ENCODE measurements around the gene ARAP2. TPM values are rescaled to one million over a fixed set of nuclear protein-coding genes. Genes with fewer than 3 reads are reported as not detected.

The ARAP2 gene
- total RNA-seq, 6 experiments from 2014 or later, result 6.4 to 15.4 (median 10.2) TPM

DNA sequence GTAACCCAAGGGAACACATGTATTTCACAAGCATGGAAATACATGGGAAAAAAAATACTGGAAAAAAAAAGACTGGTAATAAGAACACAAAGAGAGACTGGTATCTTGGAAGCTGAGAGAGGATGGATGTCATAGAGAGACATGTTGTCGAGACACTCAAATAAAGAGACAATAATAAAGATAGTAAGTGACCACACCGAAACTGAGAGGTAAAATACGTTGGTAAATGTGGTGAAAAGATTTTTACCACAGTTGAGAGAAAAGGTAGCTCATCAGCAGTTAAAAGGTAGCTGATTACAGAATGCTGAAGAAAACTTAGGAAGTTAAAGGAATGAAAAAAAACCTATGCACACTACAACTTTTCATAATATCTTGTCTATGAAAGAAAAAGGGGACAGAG, 81.1 kb downstream of the ARAP2 start:
- TF ChIP-seq, protein P1, sequence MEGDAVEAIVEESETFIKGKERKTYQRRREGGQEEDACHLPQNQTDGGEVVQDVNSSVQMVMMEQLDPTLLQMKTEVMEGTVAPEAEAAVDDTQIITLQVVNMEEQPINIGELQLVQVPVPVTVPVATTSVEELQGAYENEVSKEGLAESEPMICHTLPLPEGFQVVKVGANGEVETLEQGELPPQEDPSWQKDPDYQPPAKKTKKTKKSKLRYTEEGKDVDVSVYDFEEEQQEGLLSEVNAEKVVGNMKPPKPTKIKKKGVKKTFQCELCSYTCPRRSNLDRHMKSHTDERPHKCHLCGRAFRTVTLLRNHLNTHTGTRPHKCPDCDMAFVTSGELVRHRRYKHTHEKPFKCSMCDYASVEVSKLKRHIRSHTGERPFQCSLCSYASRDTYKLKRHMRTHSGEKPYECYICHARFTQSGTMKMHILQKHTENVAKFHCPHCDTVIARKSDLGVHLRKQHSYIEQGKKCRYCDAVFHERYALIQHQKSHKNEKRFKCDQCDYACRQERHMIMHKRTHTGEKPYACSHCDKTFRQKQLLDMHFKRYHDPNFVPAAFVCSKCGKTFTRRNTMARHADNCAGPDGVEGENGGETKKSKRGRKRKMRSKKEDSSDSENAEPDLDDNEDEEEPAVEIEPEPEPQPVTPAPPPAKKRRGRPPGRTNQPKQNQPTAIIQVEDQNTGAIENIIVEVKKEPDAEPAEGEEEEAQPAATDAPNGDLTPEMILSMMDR (IDR thresholded peaks at IDR 0.05), result no peak
- no peak for TF ChIP-seq POLR2A (IDR thresholded peaks at IDR 0.05)
- Histone ChIP-seq H3K36me3 (peaks cover 0 to 20% (median 2%) of the 10 kb centered on the region in 4 donors), H3K4me3 (no peak overlapping the region), H3K4me1 (no peaks in the 10 kb centered on the region), H3K27ac (no peak overlapping the region), H3K9me3 (no peaks in the 10 kb centered on the region), H3K27me3 (no peaks in the 10 kb centered on the region)
- 81% methylated on average over 2 of the region's 3 CpGs for WGBS (ENCODE audit: insufficient coverage, low coverage, low lambda C conversion rate, missing lambda C conversion rate)
- intact Hi-C loops (cut with DNase I), result no loop called here
- DNase-seq, result no peak
- no peak for ATAC-seq

DNA sequence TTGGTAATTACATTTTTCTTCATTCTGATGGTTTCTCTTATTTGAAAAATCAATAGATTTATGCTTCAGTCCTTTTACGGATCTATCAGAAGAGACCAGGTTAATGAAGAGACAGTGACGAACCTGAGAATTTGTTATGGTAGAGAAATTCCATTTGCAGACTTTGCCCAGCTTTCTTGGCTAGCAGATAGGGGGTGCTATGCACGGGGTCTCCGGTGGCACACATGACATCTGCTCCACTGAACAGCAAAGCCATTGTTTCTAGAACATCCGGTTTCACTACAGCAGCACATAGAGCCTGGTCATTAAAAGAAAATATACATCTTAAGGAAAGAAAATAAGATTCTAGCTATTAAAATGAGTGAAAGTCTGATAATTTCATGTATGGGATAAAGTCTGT, 85.1 kb downstream of the ARAP2 start:
- no peak overlapping the region for H3K27ac ChIP-seq
- peaks cover 0 to 19% (median 2%) of the 10 kb centered on the region in 4 donors for H3K36me3 ChIP-seq
- TF ChIP-seq, protein P1 (IDR thresholded peaks at IDR 0.05), result no peak
- no peak for TF ChIP-seq POLR2A (IDR thresholded peaks at IDR 0.05)
- WGBS (ENCODE audit: insufficient coverage, low coverage, low lambda C conversion rate, missing lambda C conversion rate), result 90% methylated on average over 5 of the region's 5 CpGs
- H3K9me3 ChIP-seq, result no peaks in the 10 kb centered on the region
- DNase-seq, result no peak
- intact Hi-C loops (cut with DNase I), result no loop called here
- no peak for ATAC-seq
- no peaks in the 10 kb centered on the region for H3K4me1 ChIP-seq
- H3K4me3 ChIP-seq, result no peak overlapping the region
- no peaks in the 10 kb centered on the region for H3K27me3 ChIP-seq

DNA sequence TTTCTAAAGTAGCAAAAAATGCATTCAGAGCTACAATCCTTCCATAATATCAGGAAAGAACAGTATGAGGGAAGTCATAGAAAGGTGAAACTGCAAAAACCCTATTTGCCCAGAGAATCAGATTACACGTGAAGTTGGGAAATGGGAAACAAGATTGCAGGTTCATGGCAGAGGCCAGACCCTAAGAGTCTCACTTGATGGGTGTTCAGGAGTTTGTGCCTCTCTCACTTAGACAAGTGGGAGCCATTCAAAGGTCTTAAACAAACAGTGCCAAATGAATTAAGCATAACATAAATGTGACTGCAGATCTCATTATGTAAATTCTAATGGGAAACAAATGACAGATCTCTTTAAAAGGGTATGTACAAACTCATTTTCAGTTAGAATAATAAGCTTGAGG, 91.6 kb downstream of the ARAP2 start:
- Histone ChIP-seq H3K9me3 (no peaks in the 10 kb centered on the region), H3K36me3 (peaks cover 0 to under 1% (median 0%) of the 10 kb centered on the region in 4 donors), H3K27me3 (no peaks in the 10 kb centered on the region), H3K4me1 (no peaks in the 10 kb centered on the region), H3K27ac (no peak overlapping the region), H3K4me3 (no peak overlapping the region)
- intact Hi-C loops (cut with DNase I), result no loop called here
- TF ChIP-seq POLR2A (IDR thresholded peaks at IDR 0.05), result no peak
- TF ChIP-seq, protein P1 (IDR thresholded peaks at IDR 0.05), result no peak
- ATAC-seq (no peak), DNase-seq (no peak)
- 33% methylated on average over 1 of the region's 1 CpG for WGBS (ENCODE audit: insufficient coverage, low coverage, low lambda C conversion rate, missing lambda C conversion rate)

DNA sequence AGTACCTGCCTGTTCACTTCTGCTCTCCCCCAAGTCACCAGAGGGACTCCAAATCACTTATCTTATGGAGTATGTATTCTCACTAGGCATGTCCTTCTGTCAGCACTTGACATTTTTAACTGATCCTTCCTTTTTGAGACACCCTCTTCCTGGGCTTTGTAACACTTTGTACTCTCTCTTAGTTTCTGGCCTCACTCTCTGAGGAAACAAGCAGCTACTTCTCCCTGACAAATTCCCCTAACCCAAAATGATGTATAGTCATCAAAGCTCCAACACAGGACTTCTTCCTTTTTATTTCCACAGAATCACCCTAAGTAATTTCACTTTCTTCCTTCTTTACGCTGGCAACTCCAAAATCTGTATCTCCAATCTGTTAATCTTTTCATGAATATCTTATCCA, 101.8 kb downstream of the ARAP2 start:
- H3K4me1 ChIP-seq, result no peaks in the 10 kb centered on the region
- ATAC-seq (peak in 2 of 4 donors; percentile 32 to 40), DNase-seq (no peak)
- no peaks in the 10 kb centered on the region for H3K27me3 ChIP-seq
- peaks cover 0 to 4% (median 0%) of the 10 kb centered on the region in 4 donors for H3K36me3 ChIP-seq
- no peak overlapping the region for H3K27ac ChIP-seq
- H3K9me3 ChIP-seq, result no peaks in the 10 kb centered on the region
- TF ChIP-seq, protein P1 (IDR thresholded peaks at IDR 0.05), result no peak
- WGBS (ENCODE audit: insufficient coverage, low coverage, low lambda C conversion rate, missing lambda C conversion rate), result 90% methylated on average over 1 of the region's 1 CpG
- no peak overlapping the region for H3K4me3 ChIP-seq
- intact Hi-C loops (cut with DNase I), result no loop called here

DNA sequence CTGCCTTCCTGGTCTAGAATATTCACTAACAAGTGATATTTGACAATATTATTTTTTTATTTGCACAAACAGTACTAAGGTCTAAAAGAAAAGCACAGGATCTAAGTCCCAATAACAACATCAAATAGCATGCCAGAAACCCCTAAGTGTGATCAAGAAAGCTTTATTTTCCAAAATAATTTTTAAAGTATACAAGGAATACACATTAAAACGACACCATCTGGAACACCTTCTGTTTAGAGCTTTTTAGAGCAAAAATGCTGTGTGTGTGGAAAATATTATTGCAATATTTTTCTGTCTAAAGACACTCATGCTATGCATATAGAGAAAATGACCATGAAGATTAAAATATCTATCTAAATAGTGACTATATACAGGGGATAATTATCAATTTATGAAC, 103.1 kb downstream of the ARAP2 start:
- DNase-seq, result no peak
- no peak for TF ChIP-seq POLR2A (IDR thresholded peaks at IDR 0.05)
- TF ChIP-seq, protein P1 (IDR thresholded peaks at IDR 0.05), result no peak
- H3K27me3 ChIP-seq, result no peaks in the 10 kb centered on the region
- no peak overlapping the region for H3K4me3 ChIP-seq
- no peaks in the 10 kb centered on the region for H3K9me3 ChIP-seq
- no peaks in the 10 kb centered on the region for H3K36me3 ChIP-seq
- H3K27ac ChIP-seq, result no peak overlapping the region
- 82% methylated on average over 1 of the region's 1 CpG for WGBS (ENCODE audit: insufficient coverage, low coverage, low lambda C conversion rate, missing lambda C conversion rate)
- intact Hi-C loops (cut with DNase I), result no loop called here
- no peaks in the 10 kb centered on the region for H3K4me1 ChIP-seq
- ATAC-seq, result no peak
